ENCODE results near the gene HIVEP2. TPM values are rescaled to one million over a fixed set of nuclear protein-coding genes. Genes with fewer than 3 reads are reported as not detected.

HIVEP2 gene
- total and polyA plus RNA-seq, 2 experiments from 2014 or later: 8.3 to 21.0 TPM

GRCh38 chr6:142881290-142881689, 63.7 kb downstream of the HIVEP2 start:
- H2AFZ ChIP-seq: no peak overlapping the region
- peak overlapping the region; percentile 80 for H3K4me2 ChIP-seq (ENCODE audit: unreplicated experiment)
- peaks cover 96% of the 10 kb centered on the region for H3K79me2 ChIP-seq (ENCODE audit: insufficient read depth)
- no peaks in the 10 kb centered on the region for H4K20me1 ChIP-seq (ENCODE audit: insufficient read depth)
- TF ChIP-seq EZH2 (IDR thresholded peaks at IDR 0.05; ENCODE audit: insufficient read depth, poor library complexity, severe bottlenecking): no peak
- H3K4me1 ChIP-seq (ENCODE audit: insufficient read depth): peaks cover 59% of the 10 kb centered on the region
- DNase-seq: peak; percentile 47
- in situ Hi-C loops (cut with MboI): no loop called here
- H3K9me3 ChIP-seq (ENCODE audit: low read depth): no peaks in the 10 kb centered on the region
- H3K36me3 ChIP-seq (ENCODE audit: low read depth): no peaks in the 10 kb centered on the region
- H3K9ac ChIP-seq: no peak overlapping the region
- no peak overlapping the region for H3K4me3 ChIP-seq
- H3K27me3 ChIP-seq (replicated peaks; ENCODE audit: insufficient read depth): no peaks in the 10 kb centered on the region
- H3F3A ChIP-seq (ENCODE audit: insufficient read depth): peaks cover 53% of the 10 kb centered on the region
- peak overlapping the region; percentile 84 for H3K27ac ChIP-seq
- H3K9me2 ChIP-seq (ENCODE audit: insufficient read depth): no peaks in the 10 kb centered on the region
- 92 to 95% methylated on average over 1 of the region's 1 CpG for WGBS, 2 experiments (ENCODE audit: low coverage in 1 of 2, low lambda C conversion rate in 2 of 2, missing lambda C conversion rate in 2 of 2)

- peaks cover 98% of the 10 kb centered on the region for H3K79me2 ChIP-seq (ENCODE audit: insufficient read depth)
- in situ Hi-C loops (cut with MboI): no loop called here
Measured at GRCh38 chr6:142880201-142880600, 64.8 kb downstream of the HIVEP2 start.

DNA sequence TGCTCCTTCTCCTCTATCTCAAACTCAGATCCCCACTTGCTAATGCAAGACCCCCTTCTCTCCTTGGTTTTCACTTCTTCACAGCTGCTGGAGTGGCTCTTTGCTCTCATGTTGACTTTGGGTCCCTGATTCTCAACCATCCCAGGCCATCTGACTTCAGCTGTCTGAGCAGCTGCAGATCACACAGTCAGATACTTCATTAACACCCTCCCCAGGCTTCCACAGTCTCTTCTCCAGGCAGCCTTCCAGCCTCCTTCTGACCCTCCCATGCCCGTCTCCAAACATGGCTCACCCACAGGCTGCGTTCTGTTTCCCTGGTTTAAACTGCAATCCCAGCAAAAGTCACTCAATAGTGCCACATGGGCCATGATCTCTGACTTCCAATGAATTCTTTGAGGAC, 65.4 kb downstream of the HIVEP2 start:
- Histone ChIP-seq H3K9ac (no peak overlapping the region), H3K4me1 (ENCODE audit: insufficient read depth) (peaks cover 48% of the 10 kb centered on the region), H3K79me2 (ENCODE audit: insufficient read depth) (peaks cover 98% of the 10 kb centered on the region), H2AFZ (no peak overlapping the region), H3K36me3 (ENCODE audit: low read depth) (no peaks in the 10 kb centered on the region), H3K27ac (no peak overlapping the region), H3F3A (ENCODE audit: insufficient read depth) (peaks cover 36% of the 10 kb centered on the region), H3K4me3 (no peak overlapping the region), H3K9me2 (ENCODE audit: insufficient read depth) (no peaks in the 10 kb centered on the region), H3K9me3 (ENCODE audit: low read depth) (no peaks in the 10 kb centered on the region), H4K20me1 (ENCODE audit: insufficient read depth) (no peaks in the 10 kb centered on the region), H3K27me3 (replicated peaks; ENCODE audit: insufficient read depth) (no peaks in the 10 kb centered on the region), H3K4me2 (ENCODE audit: unreplicated experiment) (no peak overlapping the region)
- 39 to 48% methylated on average over 2 of the region's 2 CpGs for whole genome bisulfite sequencing, 2 experiments (ENCODE audit: low coverage in 1 of 2, low lambda C conversion rate in 2 of 2, missing lambda C conversion rate in 2 of 2)
- no peak for TF ChIP-seq EZH2 (IDR thresholded peaks at IDR 0.05; ENCODE audit: insufficient read depth, poor library complexity, severe bottlenecking)
- no peak for TF ChIP-seq EZH2phosphoT487 (IDR thresholded peaks at IDR 0.05; ENCODE audit: insufficient read depth, low read depth)
- DNase-seq: no peak
- in situ Hi-C loops (cut with MboI): no loop called here

More at GRCh38 chr6:142880201-142880600, 64.8 kb downstream of the HIVEP2 start:
- Histone ChIP-seq H3K9me3 (ENCODE audit: low read depth) (no peaks in the 10 kb centered on the region), H3K4me2 (ENCODE audit: unreplicated experiment) (no peak overlapping the region), H3K36me3 (ENCODE audit: low read depth) (no peaks in the 10 kb centered on the region), H4K20me1 (ENCODE audit: insufficient read depth) (no peaks in the 10 kb centered on the region), H2AFZ (no peak overlapping the region), H3K4me1 (ENCODE audit: insufficient read depth) (peaks cover 49% of the 10 kb centered on the region), H3K9me2 (ENCODE audit: insufficient read depth) (no peaks in the 10 kb centered on the region), H3K27ac (0 out of 2 replicates have a peak overlapping the region, but pooled peaks have one; percentile 84), H3K9ac (no peak overlapping the region), H3F3A (ENCODE audit: insufficient read depth) (peaks cover 42% of the 10 kb centered on the region), H3K4me3 (no peak overlapping the region), H3K27me3 (replicated peaks; ENCODE audit: insufficient read depth) (no peaks in the 10 kb centered on the region)
- 98 to 100% methylated on average over 2 of the region's 2 CpGs for WGBS, 2 experiments (ENCODE audit: low coverage in 1 of 2, low lambda C conversion rate in 2 of 2, missing lambda C conversion rate in 2 of 2)
- no peak for TF ChIP-seq EZH2phosphoT487 (IDR thresholded peaks at IDR 0.05; ENCODE audit: insufficient read depth, low read depth)
- no peak for TF ChIP-seq EZH2 (IDR thresholded peaks at IDR 0.05; ENCODE audit: insufficient read depth, poor library complexity, severe bottlenecking)
- DNase-seq: no peak

DNA sequence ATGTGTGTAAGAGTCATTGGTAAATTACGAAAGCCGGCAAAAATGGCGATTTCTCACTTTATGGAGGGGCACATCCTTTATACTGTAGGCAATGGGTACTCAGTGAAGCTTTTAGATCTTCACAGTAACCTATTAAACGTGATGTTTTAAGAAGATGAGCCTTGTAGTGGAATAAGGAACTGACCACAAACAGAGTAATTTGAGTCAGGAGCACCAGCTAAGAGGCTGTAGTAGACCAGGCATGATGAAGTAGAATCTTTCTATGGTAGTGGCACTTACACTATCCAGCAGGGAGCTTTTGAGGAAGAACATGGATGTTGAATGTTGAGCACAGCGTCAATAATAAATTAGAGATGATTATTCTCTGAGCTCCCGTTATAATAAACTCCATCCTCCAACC, 65.9 kb downstream of the HIVEP2 start:
- Histone ChIP-seq H3F3A (ENCODE audit: insufficient read depth) (peaks cover 36% of the 10 kb centered on the region), H3K4me3 (no peak overlapping the region), H3K27ac (no peak overlapping the region), H3K36me3 (ENCODE audit: low read depth) (no peaks in the 10 kb centered on the region), H2AFZ (no peak overlapping the region), H3K27me3 (replicated peaks; ENCODE audit: insufficient read depth) (no peaks in the 10 kb centered on the region), H3K9me2 (ENCODE audit: insufficient read depth) (no peaks in the 10 kb centered on the region), H3K4me1 (ENCODE audit: insufficient read depth) (peaks cover 48% of the 10 kb centered on the region), H3K9ac (no peak overlapping the region), H3K4me2 (ENCODE audit: unreplicated experiment) (no peak overlapping the region), H3K79me2 (ENCODE audit: insufficient read depth) (peaks cover 98% of the 10 kb centered on the region), H3K9me3 (ENCODE audit: low read depth) (no peaks in the 10 kb centered on the region), H4K20me1 (ENCODE audit: insufficient read depth) (no peaks in the 10 kb centered on the region)
- WGBS, 2 experiments (ENCODE audit: low coverage in 1 of 2, low lambda C conversion rate in 2 of 2, missing lambda C conversion rate in 2 of 2): 97 to 98% methylated on average over 6 of the region's 6 CpGs
- DNase-seq: no peak
- TF ChIP-seq EZH2phosphoT487 (IDR thresholded peaks at IDR 0.05; ENCODE audit: insufficient read depth, low read depth): no peak
- in situ Hi-C loops (cut with MboI): no loop called here

GRCh38 chr6:142878407-142878806, 66.6 kb downstream of the HIVEP2 start:
- H3K79me2 ChIP-seq (ENCODE audit: insufficient read depth): peaks cover 98% of the 10 kb centered on the region
- in situ Hi-C loops (cut with MboI): no loop called here
- TF ChIP-seq EZH2phosphoT487 (IDR thresholded peaks at IDR 0.05; ENCODE audit: insufficient read depth, low read depth): no peak

More at GRCh38 chr6:142878407-142878806, 66.6 kb downstream of the HIVEP2 start:
- H3K9me2 ChIP-seq (ENCODE audit: insufficient read depth): no peaks in the 10 kb centered on the region
- H3K27me3 ChIP-seq (replicated peaks; ENCODE audit: insufficient read depth): no peaks in the 10 kb centered on the region
- H2AFZ ChIP-seq: no peak overlapping the region
- H3K4me1 ChIP-seq (ENCODE audit: insufficient read depth): peaks cover 48% of the 10 kb centered on the region
- peak; percentile 35 for DNase-seq
- no peak overlapping the region for H3K27ac ChIP-seq
- no peaks in the 10 kb centered on the region for H4K20me1 ChIP-seq (ENCODE audit: insufficient read depth)
- H3K9me3 ChIP-seq (ENCODE audit: low read depth): no peaks in the 10 kb centered on the region
- no peak overlapping the region for H3K4me2 ChIP-seq (ENCODE audit: unreplicated experiment)
- no peak overlapping the region for H3K4me3 ChIP-seq
- no peak overlapping the region for H3K9ac ChIP-seq
- H3F3A ChIP-seq (ENCODE audit: insufficient read depth): peaks cover 33% of the 10 kb centered on the region
- no peaks in the 10 kb centered on the region for H3K36me3 ChIP-seq (ENCODE audit: low read depth)
- 27 to 40% methylated on average over 3 of the region's 3 CpGs for WGBS, 2 experiments (ENCODE audit: low coverage in 1 of 2, low lambda C conversion rate in 2 of 2, missing lambda C conversion rate in 2 of 2)
